Hematopoietic multipotent progenitor cell treated with erythropoietin and hydrocortisone succinate and interleukin-3 and kit ligand, for 15 days (in vitro differentiated cells): ENCODE results near the gene MFN1.

Experiments
- DNase-seq: peaks from one replicate; pipeline ENCODE4 v3.0.0-alpha.2; 2015; ENCODE audit warnings: low spot score

The MFN1 gene

GRCh38 chr3:179432021-179432420 is 84.5 kb downstream of the MFN1 start:
- DNase-seq = no peak

- no peak for DNase-seq
Measured at GRCh38 chr3:179432451-179432850, 84.9 kb downstream of the MFN1 start.

- DNase-seq = no peak
Measured at GRCh38 chr3:179436517-179436916, 89.0 kb downstream of the MFN1 start.

GRCh38 chr3:179438841-179439240 is 91.3 kb downstream of the MFN1 start:
- no peak for DNase-seq
